Activated CD8-positive, alpha-beta memory T cell treated with anti-CD3 and anti-CD28 coated beads, Interleukin-2, amount 50 U/mL, for 1 hour (primary cell): ENCODE data around the gene RPS6KA2.

Experiments used
- DNase-seq: peaks from one replicate; pipeline ENCODE4 v3.0.0-alpha.2; 2020; ENCODE audit errors: extremely low read depth

The RPS6KA2 gene

GRCh38 chr6:166615059-166615770 lies 11.8 kb downstream of the RPS6KA2 start:
- DNase-seq = no peak

- no peak for DNase-seq
Measured at GRCh38 chr6:166614589-166614988, 12.5 kb downstream of the RPS6KA2 start.

GRCh38 chr6:166614171-166614583 lies 12.9 kb downstream of the RPS6KA2 start:
- no peak for DNase-seq

GRCh38 chr6:166613027-166613426 lies 14.0 kb downstream of the RPS6KA2 start:
- no peak for DNase-seq

- DNase-seq = no peak
Measured at GRCh38 chr6:166612471-166612881, 14.6 kb downstream of the RPS6KA2 start.

DNA sequence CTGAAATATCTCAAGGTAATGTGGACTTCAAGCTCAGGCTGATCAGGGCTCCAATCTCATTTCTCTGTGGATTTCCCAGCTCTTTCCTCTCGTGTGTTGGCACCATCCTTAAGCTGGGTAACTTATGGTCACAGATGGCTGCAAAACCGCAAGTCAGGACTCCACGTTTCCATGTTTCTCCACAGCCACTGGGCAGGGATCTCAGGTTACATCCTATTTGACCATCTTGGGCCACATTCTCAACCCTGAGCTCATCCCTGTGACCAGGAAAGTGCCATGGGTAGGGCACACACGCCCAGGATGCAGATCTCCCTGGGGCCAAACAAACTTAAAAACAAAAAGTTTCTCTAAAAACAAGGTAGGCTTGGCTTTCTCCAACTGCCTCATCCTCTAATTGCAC lies 15.4 kb downstream of the RPS6KA2 start:
- DNase-seq = no peak

- no peak for DNase-seq
Measured at GRCh38 chr6:166610069-166610468, 17.0 kb downstream of the RPS6KA2 start.

GRCh38 chr6:166608774-166609173 lies 18.3 kb downstream of the RPS6KA2 start:
- DNase-seq = no peak

GRCh38 chr6:166605752-166606151 lies 21.3 kb downstream of the RPS6KA2 start:
- DNase-seq = no peak

GRCh38 chr6:166604911-166605310 lies 22.1 kb downstream of the RPS6KA2 start:
- no peak for DNase-seq

DNA sequence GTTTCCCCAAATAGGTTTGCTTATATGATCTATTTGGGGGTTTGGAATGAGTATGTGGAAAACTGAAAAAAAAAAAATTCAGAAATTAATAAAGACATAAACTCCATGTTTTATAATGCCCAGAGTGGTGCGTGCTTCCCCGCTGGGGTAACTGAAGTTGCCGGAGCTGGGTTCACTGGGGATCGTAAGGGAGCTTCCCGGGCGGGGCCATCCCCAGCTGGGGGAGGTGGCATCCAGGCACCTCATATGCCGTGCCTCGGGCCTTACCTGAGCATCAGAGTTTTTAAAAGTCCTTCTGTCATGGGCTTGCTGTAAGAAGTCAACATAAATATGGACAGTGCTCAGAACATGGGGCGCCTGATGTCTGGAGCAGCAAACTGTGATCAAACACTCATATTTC lies 22.7 kb downstream of the RPS6KA2 start:
- DNase-seq = no peak

- no peak for DNase-seq
Measured at GRCh38 chr6:166603043-166603690, 23.9 kb downstream of the RPS6KA2 start.

GRCh38 chr6:166601956-166602355 lies 25.1 kb downstream of the RPS6KA2 start:
- DNase-seq = no peak

DNA sequence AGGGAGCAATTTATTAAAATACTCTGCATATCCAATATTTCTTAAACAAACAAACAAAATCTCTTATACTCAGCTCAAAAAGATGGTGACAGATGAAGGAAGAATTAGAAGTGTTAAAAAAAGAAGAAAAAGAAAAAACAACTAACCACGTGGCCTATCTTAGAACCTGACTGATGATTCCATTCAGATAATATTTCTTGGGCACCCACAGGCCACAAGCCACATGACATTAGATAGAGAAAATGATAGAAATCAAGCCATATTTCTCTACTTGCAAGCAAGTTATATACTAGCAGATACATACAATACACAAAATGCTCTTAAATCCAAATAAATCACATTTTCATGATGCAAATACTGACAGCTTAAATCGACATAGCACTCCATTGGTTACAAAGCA lies 26.1 kb downstream of the RPS6KA2 start:
- DNase-seq = no peak

- DNase-seq = no peak
Measured at GRCh38 chr6:166599205-166599604, 27.8 kb downstream of the RPS6KA2 start.

DNA sequence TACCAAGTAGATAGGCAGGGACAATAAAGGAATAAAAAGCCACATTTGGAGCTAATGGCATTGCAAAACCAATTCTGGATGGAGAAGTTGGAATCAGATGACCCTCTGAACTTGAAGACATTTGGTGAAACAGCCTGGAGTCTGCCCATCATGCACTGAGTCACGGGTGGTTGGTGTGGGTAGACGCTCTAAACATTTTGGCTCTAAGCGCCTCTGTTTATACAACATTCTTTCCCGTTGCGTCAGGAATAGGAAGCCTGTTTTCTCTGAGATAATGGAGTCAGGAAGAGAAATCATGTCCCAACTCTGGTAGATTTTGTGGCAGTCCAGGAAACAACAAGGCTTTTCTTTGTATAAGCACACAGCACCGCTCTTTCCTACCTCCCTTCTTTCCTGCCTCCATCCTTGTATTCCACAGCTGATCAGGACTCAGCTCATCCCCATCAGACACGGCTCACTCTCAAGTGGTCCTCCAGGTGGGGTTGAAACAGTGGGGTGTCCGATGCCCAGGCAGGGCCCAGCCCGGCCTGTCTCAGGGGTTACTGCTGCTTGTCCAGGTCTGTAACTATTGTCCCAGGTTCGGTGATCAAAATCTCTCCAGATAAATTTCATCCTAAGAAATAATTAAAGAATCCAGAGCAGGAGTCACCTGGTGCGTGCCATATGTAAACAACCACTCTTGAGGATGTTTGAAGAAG lies 28.5 kb downstream of the RPS6KA2 start:
- no peak for DNase-seq

DNA sequence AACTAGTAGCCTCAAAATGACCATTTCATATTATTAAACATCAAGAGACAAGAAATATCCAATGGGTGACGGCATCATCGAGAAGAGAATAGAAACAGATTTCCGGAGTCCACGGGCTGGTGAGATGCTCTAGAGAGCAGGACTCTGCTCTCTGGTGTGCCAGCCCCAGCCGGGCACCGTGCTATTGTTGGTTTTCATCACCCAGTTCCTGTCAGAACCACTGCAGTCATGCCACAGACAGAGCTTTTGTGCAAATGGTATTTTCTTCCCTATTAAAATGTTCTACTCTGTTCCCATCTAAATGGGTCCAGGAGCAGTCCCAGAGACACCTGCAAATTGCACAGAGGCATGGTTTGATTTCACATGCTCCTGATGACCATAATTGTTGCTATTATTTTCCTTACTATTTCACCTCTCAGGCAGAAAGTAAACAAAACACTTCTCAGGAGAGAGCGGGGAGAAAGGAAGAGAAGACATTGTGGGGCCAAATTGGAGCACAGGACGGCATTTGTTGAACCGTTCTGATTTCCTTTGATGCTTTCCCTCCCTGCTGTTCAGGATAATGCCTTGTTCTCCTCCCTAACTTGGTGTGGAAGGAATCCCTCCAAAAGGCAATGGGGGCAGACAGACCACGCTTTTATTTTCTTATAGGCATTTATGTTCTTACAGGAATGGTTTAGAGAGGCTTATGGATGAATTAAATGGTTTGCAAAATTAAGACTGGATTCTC lies 29.2 kb downstream of the RPS6KA2 start:
- DNase-seq = no peak

GRCh38 chr6:166596776-166597507 lies 30.1 kb downstream of the RPS6KA2 start:
- DNase-seq = no peak

GRCh38 chr6:166595949-166596348 lies 31.1 kb downstream of the RPS6KA2 start:
- DNase-seq = no peak

DNA sequence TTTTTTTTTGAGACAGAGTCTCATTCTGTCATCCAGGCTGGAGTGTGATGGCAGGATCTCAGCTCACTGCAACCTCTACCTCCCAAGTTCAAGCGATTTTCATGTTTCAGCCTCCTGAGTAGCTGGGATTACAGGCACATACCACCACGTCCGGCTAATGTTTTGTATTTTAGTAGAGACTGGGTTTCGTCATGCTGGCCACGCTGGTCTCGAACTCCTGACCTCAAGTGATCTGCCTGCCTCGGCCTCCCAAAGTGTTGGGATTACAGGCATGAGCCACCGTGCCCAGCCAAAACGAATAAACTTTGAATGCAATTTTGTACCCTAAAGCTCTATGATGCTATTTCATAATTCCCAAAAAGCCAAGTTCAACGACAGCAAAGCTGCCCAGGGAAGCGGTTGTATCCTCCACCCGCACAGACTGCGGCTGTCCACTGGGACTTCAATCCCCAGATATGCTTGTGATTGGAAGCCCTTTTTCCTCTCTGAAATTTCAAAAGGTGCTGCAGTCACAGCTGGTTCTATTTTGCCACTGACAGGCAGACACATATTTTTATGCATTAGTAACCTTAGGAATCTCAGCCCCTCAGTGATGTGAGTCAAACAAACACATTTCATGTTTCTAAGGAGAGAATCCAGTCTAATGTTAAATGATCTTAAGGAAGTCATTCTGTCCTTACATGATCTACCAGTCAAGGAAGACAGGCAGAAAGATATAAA lies 31.8 kb downstream of the RPS6KA2 start:
- no peak for DNase-seq

DNA sequence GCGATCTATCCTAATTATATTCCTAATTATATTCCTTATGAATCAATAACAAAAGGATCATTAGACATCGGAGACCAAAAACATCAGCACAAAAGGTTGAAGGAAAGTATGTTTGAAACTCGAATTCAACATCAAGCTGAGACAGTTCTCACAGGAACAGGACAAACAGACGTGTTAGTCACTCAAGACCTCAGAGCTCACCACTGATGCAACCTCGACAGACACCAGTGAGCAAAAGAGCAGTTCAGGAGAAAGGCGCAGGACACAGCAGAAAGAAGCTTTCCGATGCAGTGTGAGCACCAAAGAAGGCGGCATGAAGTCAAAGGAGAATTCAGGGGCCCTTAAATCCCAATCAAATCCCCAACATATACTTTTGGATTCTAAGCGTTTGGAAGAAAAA lies 34.2 kb downstream of the RPS6KA2 start:
- DNase-seq = no peak
